HepG2 (cell line): ENCODE results near the gene SETD3. TPM values are rescaled to one million over a fixed set of nuclear protein-coding genes. Genes with fewer than 3 reads are reported as not detected.

ENCODE experiments used
- ATAC-seq: fragments of 200-7000 bp; cut with Tn5 transposase; 3 replicates; pipeline ENCODE4 v1.9.1; 2020; ENCODE audit warnings: mild to moderate bottlenecking, moderate library complexity
- BruUV-seq: library from RNA; stranded (reverse); fragments of 400-500 nt; replicated peaks from 2 replicates; lab custom pipeline; 2021; lab: Mats Ljungman, UMichigan
- CTCF ChIA-PET: fragments of 300-600 bp; formaldehyde crosslinking; extraction: SDS; loops from one replicate; lab custom pipeline; 2021; ENCODE audit warnings: low total read pairs, inconsistent platforms, low intra/inter-chr PET ratio; lab: Yijun Ruan, JAX
- POLR2A ChIA-PET: fragments of 350-600 bp; sonication (Branson Sonifier 250); formaldehyde crosslinking; loops from one replicate; lab custom pipeline; 2020; ENCODE audit warnings: antibody characterized with exemption, inconsistent platforms; lab: Yijun Ruan, JAX
- DNase-seq: peaks from one replicate; pipeline ENCODE4 v3.0.0-alpha.2; 2015; ENCODE audit warnings: low spot score
- FAIRE-seq: peaks from 3 replicates; lab custom pipeline; 2011; peaks lifted over from hg19 to GRCh38; lab: Jason Lieb, UNC
- H2AFZ ChIP-seq: one replicate; pipeline ENCODE4 v1.6.1; 2011; ENCODE audit warnings: low read length, inconsistent platforms
- H3K27ac ChIP-seq: fragments of 300-600 bp; 3 replicates; pipeline ENCODE4 v1.8.0; 2011; ENCODE audit warnings: mixed run types, mild to moderate bottlenecking, mixed read lengths, low read length, inconsistent platforms; ENCODE audit not compliant: insufficient read depth; ENCODE audit errors: extremely low read length
- H3K27me3 ChIP-seq, 2 experiments: fragments of 200-600 bp in 1 of 2; 2 replicates in 1 of 2; 3 replicates in 1 of 2; pipeline versions ENCODE4 v1.6.0 to v1.8.0; 2011; ENCODE audit warnings: low read length in 2 of 2, mild to moderate bottlenecking in 2 of 2, moderate library complexity in 2 of 2, inconsistent platforms in 1 of 2; ENCODE audit not compliant: insufficient read depth in 2 of 2, control insufficient read depth in 1 of 2
- H3K36me3 ChIP-seq, 2 experiments: fragments of 200-600 bp in 1 of 2; replicated peaks in 1 of 2; 2 replicates in 1 of 2; 3 replicates in 1 of 2; pipeline versions ENCODE4 v1.5.1 to v1.8.0; 2011; ENCODE audit warnings: low read length in 2 of 2, inconsistent platforms in 1 of 2; ENCODE audit not compliant: insufficient read depth in 2 of 2, control insufficient read depth in 1 of 2
- H3K4me1 ChIP-seq: 2 replicates; pipeline ENCODE4 v1.5.1; 2012; ENCODE audit warnings: low read length, inconsistent platforms; ENCODE audit not compliant: insufficient read depth
- H3K4me2 ChIP-seq: 2 replicates; pipeline ENCODE4 v1.6.0; 2011; ENCODE audit warnings: low read depth, low read length, inconsistent platforms
- H3K4me3 ChIP-seq, 3 experiments: fragments of 200-600 bp in 1 of 3; sonication (generic), shearing (Covaris generic) in 1 of 3; replicated peaks in 1 of 3; 2 replicates each; pipeline ENCODE4 v1.5.1; 2011 to 2016; ENCODE audit warnings: low read length in 3 of 3, inconsistent platforms in 2 of 3, low read depth in 2 of 3, mild to moderate bottlenecking in 2 of 3, control low read depth in 1 of 3, mixed read lengths in 1 of 3; ENCODE audit not compliant: insufficient read depth in 1 of 3
- H3K79me2 ChIP-seq: one replicate; pipeline ENCODE4 v1.6.1; 2011; ENCODE audit warnings: low read length, inconsistent platforms; ENCODE audit not compliant: insufficient read depth
- H3K9ac ChIP-seq: 2 replicates; pipeline ENCODE4 v1.6.0; 2011; ENCODE audit warnings: mild to moderate bottlenecking, low read depth, low read length, inconsistent platforms; ENCODE audit not compliant: insufficient read depth
- H3K9me3 ChIP-seq: 2 replicates; pipeline ENCODE4 v1.5.1; 2012; ENCODE audit warnings: mild to moderate bottlenecking, low read length
- H4K20me1 ChIP-seq: 2 replicates; pipeline ENCODE4 v1.6.0; 2011; ENCODE audit warnings: inconsistent platforms, mild to moderate bottlenecking, low read length, moderate library complexity; ENCODE audit not compliant: insufficient read depth
- ELF3 ChIP-seq: IDR thresholded peaks from 2 replicates; pipeline ENCODE4 v1.6.1; 2016; ENCODE audit warnings: missing genetic modification reagents, missing compliant biosample characterization
- KAT7 ChIP-seq: IDR thresholded peaks from 2 replicates; pipeline ENCODE4 v1.6.1; 2018; ENCODE audit warnings: borderline replicate concordance, missing compliant biosample characterization
- SP140L ChIP-seq: sonication (generic); formaldehyde crosslinking; IDR thresholded peaks from 2 replicates; pipeline ENCODE4 v1.4.0; 2020; ENCODE audit warnings: missing genetic modification reagents, borderline replicate concordance
- SPEN ChIP-seq: sonication (generic); formaldehyde crosslinking; IDR thresholded peaks from 2 replicates; pipeline ENCODE4 v1.5.1; 2020; ENCODE audit warnings: low read depth, mild to moderate bottlenecking, missing genetic modification reagents
- STAG1 ChIP-seq: sonication (generic); formaldehyde crosslinking; IDR thresholded peaks from 2 replicates; pipeline ENCODE4 v1.4.0; 2020; ENCODE audit warnings: missing genetic modification reagents
- TCF7 ChIP-seq: sonication (generic); IDR thresholded peaks from 2 replicates; pipeline ENCODE4 v1.6.1; 2016; ENCODE audit warnings: antibody characterized with exemption, low read depth
- ZNF205 ChIP-seq: IDR thresholded peaks from 2 replicates; pipeline ENCODE4 v1.6.1; 2018; ENCODE audit warnings: missing biosample characterization, missing genetic modification reagents
- ZNF331 ChIP-seq: sonication (generic); formaldehyde crosslinking; IDR thresholded peaks from 2 replicates; pipeline ENCODE4 v1.4.0; 2020; ENCODE audit warnings: missing genetic modification reagents
- WGBS: methylation state at CpG from one replicate; pipeline ENCODE4 v1.1.6; 2017; ENCODE audit warnings: low lambda C conversion rate; 5-methylcytosine and 5-hydroxymethylcytosine counted together
- in situ Hi-C: cut with HindIII; loops from 2 replicates; pipeline ENCODE4 v1.10.0; 2017; ENCODE audit warnings: low pct_unique_long_range_greater_than_20kb; ENCODE audit not compliant: extremely low pct_ligation_motif_present
- intact Hi-C: fragments of 100-400 bp; cut with micrococcal nuclease; formaldehyde crosslinking; loops from one replicate; pipeline ENCODE4 v1.10.0; 2022; ENCODE audit not compliant: unreplicated experiment
- polyA plus RNA-seq, 8 experiments: library from polyadenylated mRNA; depleted of rRNA in 3 of 8; stranded (reverse) in 7 of 8; unstranded in 1 of 8; fragments of >200 nt; fragmentation: Illumina TruSeq in 4 of 8; extraction: Trizol in 4 of 8; gene quantifications; 2 replicates each; pipeline versions ENCODE4 v1.2.1 to v1.2.3, GENCODE V29; 2011 to 2016; ENCODE audit warnings: low read depth in 4 of 8, missing spikeins in 1 of 8, mixed read lengths in 1 of 8; ENCODE audit not compliant: insufficient read depth in 1 of 8
- total RNA-seq, 5 experiments: library from RNA; depleted of rRNA; stranded (reverse); fragments of >200 nt; fragmentation: Illumina TruSeq; extraction: Trizol; gene quantifications; 2 replicates each; pipeline ENCODE4 v1.2.3, GENCODE V29; 2016; ENCODE audit warnings: low read depth in 1 of 5
- TF ChIP-seq, protein P1 (sequence below): sonication (generic); formaldehyde crosslinking; IDR thresholded peaks from 2 replicates; pipeline ENCODE4 v1.4.0; 2020; ENCODE audit warnings: missing genetic modification reagents
- TF ChIP-seq, protein P2 (sequence below), 2 experiments: sonication (generic) in 1 of 2; formaldehyde crosslinking in 1 of 2; IDR thresholded peaks; 2 replicates each; pipeline versions ENCODE4 v1.6.1 to v1.9.0; 2014 to 2022; ENCODE audit warnings: antibody characterized with exemption in 1 of 2, borderline replicate concordance in 1 of 2, inconsistent platforms in 1 of 2, low read depth in 1 of 2, missing genetic modification reagents in 1 of 2
- TF ChIP-seq, protein P3 (sequence below): sonication (generic); formaldehyde crosslinking; IDR thresholded peaks from 2 replicates; pipeline ENCODE4 v1.4.0; 2020; ENCODE audit warnings: missing genetic modification reagents

The SETD3 gene
- total and polyA plus RNA-seq, 2 of the 13 experiments (the other 11 are each of a cell fraction or from before 2014, with no cell fraction given): 30.3 to 67.1 TPM

DNA sequence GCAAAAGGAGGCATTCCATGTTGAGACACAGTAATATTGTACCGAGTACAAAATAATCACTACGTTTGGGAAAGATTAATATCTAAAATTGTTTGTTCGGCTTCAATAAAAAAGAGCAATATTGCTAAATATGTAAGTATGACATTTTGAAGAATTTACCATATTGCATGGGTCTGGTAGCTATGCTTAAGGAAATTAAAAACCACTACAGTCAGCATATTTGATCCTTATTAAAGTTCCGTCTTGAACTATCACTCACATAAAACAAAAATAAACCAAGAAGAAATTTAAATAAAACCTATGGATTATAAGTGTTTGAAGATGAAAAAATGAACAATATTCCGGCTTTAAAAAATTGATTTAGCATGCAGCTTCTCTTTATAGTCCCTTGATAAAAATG lies 63.8 kb downstream of the SETD3 start (continued):
- TF ChIP-seq, protein P1, sequence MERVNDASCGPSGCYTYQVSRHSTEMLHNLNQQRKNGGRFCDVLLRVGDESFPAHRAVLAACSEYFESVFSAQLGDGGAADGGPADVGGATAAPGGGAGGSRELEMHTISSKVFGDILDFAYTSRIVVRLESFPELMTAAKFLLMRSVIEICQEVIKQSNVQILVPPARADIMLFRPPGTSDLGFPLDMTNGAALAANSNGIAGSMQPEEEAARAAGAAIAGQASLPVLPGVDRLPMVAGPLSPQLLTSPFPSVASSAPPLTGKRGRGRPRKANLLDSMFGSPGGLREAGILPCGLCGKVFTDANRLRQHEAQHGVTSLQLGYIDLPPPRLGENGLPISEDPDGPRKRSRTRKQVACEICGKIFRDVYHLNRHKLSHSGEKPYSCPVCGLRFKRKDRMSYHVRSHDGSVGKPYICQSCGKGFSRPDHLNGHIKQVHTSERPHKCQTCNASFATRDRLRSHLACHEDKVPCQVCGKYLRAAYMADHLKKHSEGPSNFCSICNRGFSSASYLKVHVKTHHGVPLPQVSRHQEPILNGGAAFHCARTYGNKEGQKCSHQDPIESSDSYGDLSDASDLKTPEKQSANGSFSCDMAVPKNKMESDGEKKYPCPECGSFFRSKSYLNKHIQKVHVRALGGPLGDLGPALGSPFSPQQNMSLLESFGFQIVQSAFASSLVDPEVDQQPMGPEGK (CRISPR knock-in tag): no peak

DNA sequence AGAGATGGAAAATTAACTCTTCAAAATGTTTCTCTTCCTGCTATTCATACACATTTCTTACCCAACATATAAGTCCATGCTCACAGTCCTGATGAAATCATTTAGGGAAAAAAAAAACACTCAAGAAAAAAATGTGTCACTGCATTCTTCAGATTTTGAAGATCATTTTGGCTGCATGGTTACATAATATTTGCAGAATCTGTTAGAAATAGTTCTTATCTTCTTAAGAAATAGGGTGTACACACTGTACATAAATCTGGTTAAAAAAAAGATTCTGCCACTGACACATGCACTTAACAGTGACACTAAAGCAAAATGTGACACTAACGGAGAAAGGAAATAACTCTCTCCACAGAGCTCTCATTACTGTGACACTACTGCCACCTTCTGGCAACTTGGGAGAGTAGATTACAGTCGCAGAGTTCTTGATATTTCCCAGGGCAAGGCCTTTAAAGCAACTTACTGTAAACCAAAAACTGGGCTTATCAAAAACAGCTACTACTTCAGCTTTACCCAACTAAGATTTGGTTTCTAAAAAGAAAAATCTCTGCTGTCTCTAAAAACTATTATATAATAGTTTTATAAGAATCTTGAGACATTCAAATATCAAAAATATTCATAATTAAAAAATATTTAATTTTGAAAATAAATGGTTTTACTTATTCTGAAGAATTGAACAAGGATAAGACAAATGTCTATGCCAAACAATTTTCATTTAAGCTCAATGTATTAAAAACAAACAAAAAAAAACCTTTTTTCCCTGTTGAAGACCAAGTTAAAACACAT lies 65.0 kb downstream of the SETD3 start:
- in situ Hi-C loops (no loop called here), intact Hi-C loops (loop anchor here (1.0 to 2.0 kb wide), 3 partner anchors 22 to 143 kb away; partner anchors contain the start of gene BCL11B)
- POLR2A ChIA-PET: no interaction called here
- Histone ChIP-seq H3K4me3 (no peak overlapping the region), H2AFZ (no peak overlapping the region), H3K9me3 (no peaks in the 10 kb centered on the region), H3K4me2 (no peak overlapping the region), H3K79me2 (no peaks in the 10 kb centered on the region), H4K20me1 (no peaks in the 10 kb centered on the region), H3K9ac (no peak overlapping the region), H3K27ac (no peak overlapping the region), H3K36me3 (peaks cover 9 to 19% of the 10 kb centered on the region in 2 experiments; a peak in 3 of 5 replicates), H3K27me3 (no peaks in the 10 kb centered on the region), H3K4me1 (peaks cover 4% of the 10 kb centered on the region; the same call in 1 of the 2 replicates)
- BruUV-seq: no TSS peak
- CTCF ChIA-PET: interaction anchor here (1.1 to 3.3 kb wide), 3 partner anchors 21 to 27 kb away, joined by 3 to 21 read pairs (median 13); no protein-coding TSS in a partner anchor
- ATAC-seq (peak; percentile 90), FAIRE-seq (peak; percentile 62), DNase-seq (peak; percentile 82)
- WGBS: 21% methylated on average over 2 of the region's 2 CpGs
- TF ChIP-seq KAT7 (CRISPR knock-in tag) (no peak), ZNF331 (CRISPR knock-in tag) (no peak), TCF7 (no peak), SP140L (no peak), SPEN (CRISPR knock-in tag) (no peak), STAG1 (peak; percentile 81), ELF3 (peak; percentile 31; the same call in 1 of the 2 replicates), ZNF205 (CRISPR knock-in tag) (no peak)
- TF ChIP-seq, protein P2, sequence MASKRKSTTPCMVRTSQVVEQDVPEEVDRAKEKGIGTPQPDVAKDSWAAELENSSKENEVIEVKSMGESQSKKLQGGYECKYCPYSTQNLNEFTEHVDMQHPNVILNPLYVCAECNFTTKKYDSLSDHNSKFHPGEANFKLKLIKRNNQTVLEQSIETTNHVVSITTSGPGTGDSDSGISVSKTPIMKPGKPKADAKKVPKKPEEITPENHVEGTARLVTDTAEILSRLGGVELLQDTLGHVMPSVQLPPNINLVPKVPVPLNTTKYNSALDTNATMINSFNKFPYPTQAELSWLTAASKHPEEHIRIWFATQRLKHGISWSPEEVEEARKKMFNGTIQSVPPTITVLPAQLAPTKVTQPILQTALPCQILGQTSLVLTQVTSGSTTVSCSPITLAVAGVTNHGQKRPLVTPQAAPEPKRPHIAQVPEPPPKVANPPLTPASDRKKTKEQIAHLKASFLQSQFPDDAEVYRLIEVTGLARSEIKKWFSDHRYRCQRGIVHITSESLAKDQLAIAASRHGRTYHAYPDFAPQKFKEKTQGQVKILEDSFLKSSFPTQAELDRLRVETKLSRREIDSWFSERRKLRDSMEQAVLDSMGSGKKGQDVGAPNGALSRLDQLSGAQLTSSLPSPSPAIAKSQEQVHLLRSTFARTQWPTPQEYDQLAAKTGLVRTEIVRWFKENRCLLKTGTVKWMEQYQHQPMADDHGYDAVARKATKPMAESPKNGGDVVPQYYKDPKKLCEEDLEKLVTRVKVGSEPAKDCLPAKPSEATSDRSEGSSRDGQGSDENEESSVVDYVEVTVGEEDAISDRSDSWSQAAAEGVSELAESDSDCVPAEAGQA (IDR thresholded peaks at IDR 0.05; ENCODE audit: low read depth): no peak
- TF ChIP-seq, protein P2 (CRISPR knock-in tag; IDR thresholded peaks at IDR 0.05; ENCODE audit: borderline replicate concordance): no peak
- TF ChIP-seq, protein P3, sequence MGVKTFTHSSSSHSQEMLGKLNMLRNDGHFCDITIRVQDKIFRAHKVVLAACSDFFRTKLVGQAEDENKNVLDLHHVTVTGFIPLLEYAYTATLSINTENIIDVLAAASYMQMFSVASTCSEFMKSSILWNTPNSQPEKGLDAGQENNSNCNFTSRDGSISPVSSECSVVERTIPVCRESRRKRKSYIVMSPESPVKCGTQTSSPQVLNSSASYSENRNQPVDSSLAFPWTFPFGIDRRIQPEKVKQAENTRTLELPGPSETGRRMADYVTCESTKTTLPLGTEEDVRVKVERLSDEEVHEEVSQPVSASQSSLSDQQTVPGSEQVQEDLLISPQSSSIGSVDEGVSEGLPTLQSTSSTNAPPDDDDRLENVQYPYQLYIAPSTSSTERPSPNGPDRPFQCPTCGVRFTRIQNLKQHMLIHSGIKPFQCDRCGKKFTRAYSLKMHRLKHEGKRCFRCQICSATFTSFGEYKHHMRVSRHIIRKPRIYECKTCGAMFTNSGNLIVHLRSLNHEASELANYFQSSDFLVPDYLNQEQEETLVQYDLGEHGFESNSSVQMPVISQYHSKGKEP (CRISPR knock-in tag): no peak
